Panc1 (cell line): ENCODE results near the gene CDC25B.

Experiments used
- CTCF ChIP-seq: fragments of 450-650 bp; IDR thresholded peaks from 2 replicates; pipeline ENCODE4 v1.5.1; 2017; ENCODE audit warnings: mild to moderate bottlenecking
- POLR2AphosphoS5 ChIP-seq: IDR thresholded peaks from 2 replicates; pipeline ENCODE4 v1.6.1; 2012; ENCODE audit warnings: mild to moderate bottlenecking, low read depth, low read length, moderate library complexity
- REST ChIP-seq, 2 experiments: IDR thresholded peaks; 2 replicates each; pipeline ENCODE4 v1.6.1; 2011 to 2012; ENCODE audit warnings: low read depth in 2 of 2, control low read depth in 1 of 2, low read length in 1 of 2, mild to moderate bottlenecking in 1 of 2, moderate library complexity in 1 of 2; ENCODE audit not compliant: insufficient read depth in 1 of 2

GRCh38 chr20:3812259-3812681 is 16.2 kb downstream of the CDC25B start:
- TF ChIP-seq CTCF, result no peak
- TF ChIP-seq REST (IDR thresholded peaks at IDR 0.05; ENCODE audit: insufficient read depth in 1 of 2, low read depth in 2 of 2, low read length in 1 of 2), result no peak
- no peak for TF ChIP-seq POLR2AphosphoS5
